Hepatocyte (in vitro differentiated cells): ENCODE measurements around the gene MYLIP.

Source experiments
- CTCF ChIP-seq: fragments of 200-600 bp; sonication (generic); IDR thresholded peaks from 2 replicates; pipeline ENCODE4 v1.5.1; 2016; ENCODE audit warnings: antibody characterized with exemption, mild to moderate bottlenecking; ENCODE audit not compliant: poor library complexity
- EZH2 ChIP-seq: fragments of 200-600 bp; sonication (generic); IDR thresholded peaks from 2 replicates; pipeline ENCODE4 v1.6.1; 2016; ENCODE audit warnings: antibody characterized with exemption, mild to moderate bottlenecking, borderline replicate concordance
- EZH2phosphoT487 ChIP-seq: fragments of 200-600 bp; sonication (generic); IDR thresholded peaks from one replicate; pipeline ENCODE4 v1.6.1; 2018; ENCODE audit warnings: antibody characterized with exemption, mild to moderate bottlenecking, low read depth, moderate library complexity; ENCODE audit not compliant: unreplicated experiment, severe bottlenecking

- no peak for TF ChIP-seq CTCF
- no peak for TF ChIP-seq EZH2
- no peak for TF ChIP-seq EZH2phosphoT487
These were observed 55.2 kb downstream of the MYLIP start for GRCh38 chr6:16184129-16184528.
